Endothelial cell of umbilical vein (primary cell): ENCODE results near the gene ANKS1B. TPM values are rescaled to one million over a fixed set of nuclear protein-coding genes. Genes with fewer than 3 reads are reported as not detected.

Experiments
- BruUV-seq: library from RNA; stranded (reverse); fragments of 400-500 nt; replicated peaks from 2 replicates; lab custom pipeline; 2021; lab: Mats Ljungman, UMichigan
- CTCF ChIA-PET: fragments of 300-600, 350-600 bp; sonication (Branson Sonifier 250); formaldehyde crosslinking; loops from one replicate; lab custom pipeline; 2021; ENCODE audit warnings: antibody characterized with exemption, inconsistent platforms; lab: Charles Lee
- POLR2A ChIA-PET: fragments of 300-600, 350-600 bp; sonication (Branson Sonifier 250); formaldehyde crosslinking; loops from one replicate; lab custom pipeline; 2021; ENCODE audit warnings: antibody characterized with exemption, inconsistent platforms; lab: Charles Lee
- DNase-seq: peaks from one replicate; pipeline ENCODE4 v3.0.0-alpha.2; 2011; ENCODE audit warnings: low read depth, low spot score
- FAIRE-seq: peaks from 2 replicates; lab custom pipeline; 2011; peaks lifted over from hg19 to GRCh38; lab: Jason Lieb, UNC
- H2AFZ ChIP-seq: 2 replicates; pipeline ENCODE4 v1.6.0; 2012; ENCODE audit warnings: low read depth, low read length, control low read depth, inconsistent platforms
- H3K27ac ChIP-seq: 2 replicates; pipeline ENCODE4 v1.5.1; 2011; ENCODE audit warnings: low read depth, mild to moderate bottlenecking, control low read depth, low read length, moderate library complexity; ENCODE audit not compliant: insufficient read depth
- H3K27me3 ChIP-seq, 2 experiments: 2 replicates each; pipeline versions ENCODE4 v1.6.0 to v1.6.1; 2011; ENCODE audit warnings: low read length in 2 of 2, mixed read lengths in 1 of 2; ENCODE audit not compliant: control insufficient read depth in 2 of 2, insufficient read depth in 2 of 2
- H3K36me3 ChIP-seq, 2 experiments: 2 replicates in 1 of 2; 3 replicates in 1 of 2; pipeline ENCODE4 v1.5.1; 2011; ENCODE audit warnings: low read length in 2 of 2, mild to moderate bottlenecking in 1 of 2, moderate library complexity in 1 of 2; ENCODE audit not compliant: control insufficient read depth in 2 of 2, insufficient read depth in 2 of 2; ENCODE audit errors: extremely low read depth in 1 of 2
- H3K4me1 ChIP-seq: 3 replicates; pipeline ENCODE4 v1.5.1; 2011; ENCODE audit warnings: mild to moderate bottlenecking, low read length; ENCODE audit not compliant: control insufficient read depth, insufficient read depth; ENCODE audit errors: extremely low read depth
- H3K4me2 ChIP-seq: 2 replicates; pipeline ENCODE4 v1.6.1; 2011; ENCODE audit warnings: low read length, control low read depth, mixed read lengths; ENCODE audit not compliant: insufficient read depth
- H3K4me3 ChIP-seq, 3 experiments: fragments of 200-600 bp in 1 of 3; sonication (generic), shearing (Covaris generic) in 1 of 3; replicated peaks in 1 of 3; 2 replicates each; pipeline ENCODE4 v1.5.1; 2011 to 2016; ENCODE audit warnings: control low read depth in 3 of 3, low read length in 3 of 3, mild to moderate bottlenecking in 2 of 3, inconsistent platforms in 1 of 3, low read depth in 1 of 3, moderate library complexity in 1 of 3; ENCODE audit not compliant: insufficient read depth in 1 of 3
- H3K79me2 ChIP-seq: 2 replicates; pipeline ENCODE4 v1.6.0; 2012; ENCODE audit warnings: low read length, inconsistent platforms; ENCODE audit not compliant: control insufficient read depth, insufficient read depth
- H3K9ac ChIP-seq: replicated peaks from 2 replicates; pipeline ENCODE3; 2011; ENCODE audit warnings: low read length, control low read depth; ENCODE audit not compliant: insufficient read depth; ENCODE audit errors: extremely low read depth
- H3K9me1 ChIP-seq: replicated peaks from 3 replicates; pipeline ENCODE4 v1.6.0; 2011; ENCODE audit warnings: mild to moderate bottlenecking, low read length; ENCODE audit not compliant: control insufficient read depth, insufficient read depth; ENCODE audit errors: extremely low read depth
- H3K9me3 ChIP-seq: replicated peaks from 2 replicates; pipeline ENCODE4 v1.5.1; 2012; ENCODE audit warnings: low read length, inconsistent platforms; ENCODE audit not compliant: control insufficient read depth, insufficient read depth
- H4K20me1 ChIP-seq: replicated peaks from 2 replicates; pipeline ENCODE3; 2011; ENCODE audit warnings: mild to moderate bottlenecking, low read length; ENCODE audit not compliant: control insufficient read depth, insufficient read depth; ENCODE audit errors: extremely low read depth
- EZH2 ChIP-seq: IDR thresholded peaks from 2 replicates; pipeline ENCODE4 v1.6.1; 2012; ENCODE audit warnings: borderline replicate concordance, low read depth, mild to moderate bottlenecking, moderate library complexity, low read length, inconsistent platforms; ENCODE audit not compliant: severe bottlenecking
- FOS ChIP-seq: IDR thresholded peaks from 2 replicates; pipeline ENCODE4 v1.6.1; 2011; ENCODE audit warnings: mild to moderate bottlenecking, low read length, moderate library complexity, borderline replicate concordance; ENCODE audit not compliant: insufficient read depth
- JUN ChIP-seq: IDR thresholded peaks from 2 replicates; pipeline ENCODE4 v1.6.1; 2011; ENCODE audit warnings: borderline replicate concordance, low read depth; ENCODE audit not compliant: insufficient read length, insufficient read depth
- MAX ChIP-seq: IDR thresholded peaks from 2 replicates; pipeline ENCODE4 v1.6.1; 2011; ENCODE audit not compliant: insufficient read depth, insufficient read length
- POLR2A ChIP-seq: IDR thresholded peaks from 2 replicates; pipeline ENCODE4 v1.6.1; 2012; ENCODE audit warnings: low read depth, mild to moderate bottlenecking, control low read depth, low read length
- dilution Hi-C: fragments of 300-500 bp; cut with MboI; formaldehyde crosslinking; loops from one replicate; pipeline ENCODE4 v1.15.0; 2019; ENCODE audit warnings: low sequenced_read_pairs; ENCODE audit not compliant: extremely low pct_ligation_motif_present
- intact Hi-C: fragments of 100-400 bp; cut with micrococcal nuclease; formaldehyde crosslinking; loops from one replicate; pipeline ENCODE4 v1.10.0; 2022
- polyA plus RNA-seq, 4 experiments: library from polyadenylated mRNA; depleted of rRNA in 3 of 4; stranded (reverse) in 3 of 4; unstranded in 1 of 4; fragments of >200 nt; gene quantifications; 2 replicates each; pipeline versions ENCODE4 v1.2.1 to v1.2.3, GENCODE V29; 2011 to 2012; ENCODE audit warnings: missing spikeins in 1 of 4
- total RNA-seq: library from RNA; stranded (reverse); gene quantifications from 2 replicates; pipeline ENCODE4 v1.2.3, GENCODE V29; 2021

ANKS1B gene
- total and polyA plus RNA-seq, 2 donors (not counting 3 experiments of a cell fraction or from before 2014, with no cell fraction given) = 0.15 to 0.38 TPM

- Histone ChIP-seq H3K4me1 (no peaks in the 10 kb centered on the region), H3K9ac (no peak overlapping the region), H3K4me2 (no peak overlapping the region), H3K9me1 (no peaks in the 10 kb centered on the region), H3K9me3 (no peaks in the 10 kb centered on the region), H4K20me1 (no peaks in the 10 kb centered on the region), H3K27me3 (no peaks in the 10 kb centered on the region), H2AFZ (no peak overlapping the region), H3K79me2 (no peaks in the 10 kb centered on the region), H3K27ac (no peak overlapping the region), H3K36me3 (no peaks in the 10 kb centered on the region), H3K4me3 (no peak overlapping the region)
- ChIA-PET CTCF (no interaction called here), POLR2A (no interaction called here)
- no TSS peak for BruUV-seq
- FAIRE-seq = no peak
- TF ChIP-seq POLR2A = no peak
- no peak for TF ChIP-seq MAX
- dilution Hi-C loops = no loop called here
- intact Hi-C loops = no loop called here
- DNase-seq = no peak
These were observed 1132.6 kb downstream of the ANKS1B start for GRCh38 chr12:98852181-98852580.

GRCh38 chr12:98847242-98847641 is 1137.5 kb downstream of the ANKS1B start:
- ChIA-PET POLR2A (no interaction called here), CTCF (no interaction called here)
- no peaks in the 10 kb centered on the region for H3K79me2 ChIP-seq
- no peaks in the 10 kb centered on the region for H3K9me1 ChIP-seq
- H3K27ac ChIP-seq = no peak overlapping the region
- TF ChIP-seq JUN = no peak
- no peak for TF ChIP-seq EZH2
- no peak for TF ChIP-seq FOS
- H3K4me2 ChIP-seq = no peak overlapping the region
- intact Hi-C loops = no loop called here
- no peak overlapping the region for H2AFZ ChIP-seq
- no peaks in the 10 kb centered on the region for H3K4me1 ChIP-seq
- no peak overlapping the region for H3K4me3 ChIP-seq
- FAIRE-seq (no peak), DNase-seq (no peak)
- H3K36me3 ChIP-seq = no peaks in the 10 kb centered on the region
- H3K27me3 ChIP-seq = peaks cover 1 to 2% of the 10 kb centered on the region in 2 experiments
- H4K20me1 ChIP-seq = no peaks in the 10 kb centered on the region
- no TSS peak for BruUV-seq
- H3K9me3 ChIP-seq = no peaks in the 10 kb centered on the region
- dilution Hi-C loops = no loop called here
- H3K9ac ChIP-seq = no peak overlapping the region
